Stimulated activated CD8-positive, alpha-beta memory T cell treated with anti-CD3 and anti-CD28 coated beads, Interleukin-12 subunit alpha, Interleukin-12 subunit beta, amount 100 ng/mL, for 1 hour (primary cell): ENCODE data around the gene CAPN11.
A peak's percentile ranks its signal among the peaks of the same experiment; 100 is the strongest.

ENCODE experiments used
- DNase-seq: peaks from one replicate; pipeline ENCODE4 v3.0.0-alpha.2; 2020; ENCODE audit warnings: low read depth

The CAPN11 gene

DNA sequence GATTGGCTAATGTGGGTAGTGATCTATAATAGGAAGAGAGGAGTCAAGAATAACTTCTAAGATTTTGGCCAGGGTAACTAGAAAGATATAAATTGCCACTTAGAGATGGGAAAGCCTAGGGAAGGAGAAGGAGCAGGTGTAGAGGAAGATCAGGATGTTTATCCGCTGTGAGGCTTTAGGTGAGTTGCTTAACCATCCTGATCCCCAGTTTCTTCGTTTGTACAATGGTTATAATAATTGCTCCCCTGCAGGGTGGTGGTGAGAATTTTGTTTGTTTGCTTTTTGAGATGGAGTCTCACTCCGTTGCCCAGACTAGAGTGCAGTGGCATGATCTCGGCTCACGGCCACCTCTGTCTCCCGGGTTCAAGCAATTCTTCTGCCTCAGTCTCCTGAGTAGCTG lies 55.7 kb downstream of the CAPN11 start:
- no peak for DNase-seq

- no peak for DNase-seq
Measured at GRCh38 chr6:44216677-44217331, 58.2 kb downstream of the CAPN11 start, which contains the start of gene MYMX. Gene MYMX (plus strand): TSS chr6:44216926. CDS start chr6:44217472, 546 bp downstream.

DNA sequence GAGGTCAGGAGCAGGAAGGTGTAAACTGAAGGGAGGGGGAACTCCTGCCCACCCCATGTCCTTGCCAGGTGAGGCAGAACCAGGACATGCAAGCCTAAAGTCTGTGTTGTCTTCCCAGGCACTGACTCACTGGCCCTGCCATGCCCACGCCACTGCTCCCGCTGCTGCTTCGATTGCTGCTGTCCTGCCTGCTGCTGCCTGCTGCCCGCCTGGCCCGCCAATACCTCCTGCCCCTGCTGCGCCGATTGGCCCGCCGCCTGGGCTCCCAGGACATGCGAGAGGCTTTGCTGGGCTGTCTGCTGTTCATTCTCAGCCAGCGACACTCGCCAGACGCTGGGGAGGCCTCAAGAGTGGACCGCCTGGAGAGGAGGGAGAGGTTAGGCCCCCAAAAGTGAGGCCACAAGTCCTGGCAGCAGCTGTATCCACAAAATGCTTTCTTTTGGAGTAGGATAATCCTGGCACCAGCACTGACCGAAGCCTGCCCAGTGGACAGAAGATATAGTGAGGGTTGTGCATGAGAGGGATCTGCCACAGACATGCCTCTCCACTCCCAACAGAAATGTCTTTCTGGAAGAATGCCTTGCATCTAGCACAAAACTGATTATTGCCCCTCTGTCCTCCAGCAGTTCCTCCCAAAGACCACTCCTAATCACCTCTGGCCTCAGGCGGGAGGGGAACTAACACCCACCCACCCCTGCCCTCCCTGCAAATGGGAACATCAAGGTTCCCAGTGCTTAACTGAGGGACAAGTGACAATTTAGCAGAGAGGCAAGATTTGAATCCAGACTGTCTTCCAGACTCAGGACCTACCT lies 58.9 kb downstream of the CAPN11 start:
- DNase-seq: no peak

- no peak for DNase-seq
Measured at GRCh38 chr6:44219053-44219814, 60.6 kb downstream of the CAPN11 start.

GRCh38 chr6:44219815-44220784 lies 61.5 kb downstream of the CAPN11 start:
- no peak for DNase-seq

GRCh38 chr6:44220913-44221290 lies 62.3 kb downstream of the CAPN11 start:
- no peak for DNase-seq

DNA sequence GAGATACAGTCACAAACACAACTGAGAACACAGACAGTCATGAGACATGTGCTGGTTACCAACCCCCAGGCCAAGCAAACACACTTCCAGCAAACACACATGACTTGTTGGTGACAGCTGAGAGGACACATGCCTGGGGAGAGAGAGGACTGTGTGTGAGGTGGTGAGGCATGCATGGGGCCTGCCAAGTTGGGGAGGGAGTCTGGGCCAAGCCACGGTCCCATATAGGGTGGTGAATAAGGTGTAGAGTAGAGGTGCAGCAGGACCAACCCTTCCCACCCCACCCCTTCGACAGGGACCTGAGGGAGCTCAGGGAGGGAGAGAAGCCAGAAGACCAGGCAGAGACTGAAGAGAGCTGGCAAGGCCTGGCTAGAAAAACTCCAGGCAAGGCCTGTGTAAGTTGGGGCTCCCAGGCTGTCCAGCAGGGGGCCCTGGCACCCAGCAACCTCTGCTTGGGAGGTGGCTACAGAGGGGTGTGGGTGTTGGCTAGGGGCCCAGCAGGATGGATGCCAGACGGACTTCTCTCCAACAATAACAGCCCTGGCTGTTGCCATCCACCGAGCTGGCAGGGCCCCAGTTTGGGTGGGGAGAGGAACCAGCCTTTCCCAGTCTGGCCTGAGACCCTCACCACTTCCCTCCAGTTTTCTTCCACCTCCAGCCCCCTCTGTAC lies 62.8 kb downstream of the CAPN11 start:
- peak; percentile 45 for DNase-seq

DNA sequence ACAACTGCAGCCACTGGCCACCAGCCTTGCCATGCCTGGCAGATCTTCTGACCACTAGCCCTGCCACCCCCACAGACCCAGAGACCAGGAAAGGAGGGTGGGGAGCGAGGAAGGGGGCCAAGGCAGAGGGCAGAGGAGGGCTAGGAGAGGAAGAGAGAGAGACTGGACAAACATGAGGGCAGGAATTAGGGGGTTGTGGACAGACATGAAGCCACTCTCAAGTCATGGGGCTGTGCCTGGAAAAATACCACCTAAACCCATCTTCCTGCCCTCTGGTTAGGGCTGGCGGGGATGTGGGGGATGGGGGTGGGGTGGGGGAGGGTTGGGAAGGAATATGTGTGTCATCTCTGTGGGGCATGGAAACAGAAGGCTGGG lies 63.3 kb downstream of the CAPN11 start:
- DNase-seq: no peak

DNA sequence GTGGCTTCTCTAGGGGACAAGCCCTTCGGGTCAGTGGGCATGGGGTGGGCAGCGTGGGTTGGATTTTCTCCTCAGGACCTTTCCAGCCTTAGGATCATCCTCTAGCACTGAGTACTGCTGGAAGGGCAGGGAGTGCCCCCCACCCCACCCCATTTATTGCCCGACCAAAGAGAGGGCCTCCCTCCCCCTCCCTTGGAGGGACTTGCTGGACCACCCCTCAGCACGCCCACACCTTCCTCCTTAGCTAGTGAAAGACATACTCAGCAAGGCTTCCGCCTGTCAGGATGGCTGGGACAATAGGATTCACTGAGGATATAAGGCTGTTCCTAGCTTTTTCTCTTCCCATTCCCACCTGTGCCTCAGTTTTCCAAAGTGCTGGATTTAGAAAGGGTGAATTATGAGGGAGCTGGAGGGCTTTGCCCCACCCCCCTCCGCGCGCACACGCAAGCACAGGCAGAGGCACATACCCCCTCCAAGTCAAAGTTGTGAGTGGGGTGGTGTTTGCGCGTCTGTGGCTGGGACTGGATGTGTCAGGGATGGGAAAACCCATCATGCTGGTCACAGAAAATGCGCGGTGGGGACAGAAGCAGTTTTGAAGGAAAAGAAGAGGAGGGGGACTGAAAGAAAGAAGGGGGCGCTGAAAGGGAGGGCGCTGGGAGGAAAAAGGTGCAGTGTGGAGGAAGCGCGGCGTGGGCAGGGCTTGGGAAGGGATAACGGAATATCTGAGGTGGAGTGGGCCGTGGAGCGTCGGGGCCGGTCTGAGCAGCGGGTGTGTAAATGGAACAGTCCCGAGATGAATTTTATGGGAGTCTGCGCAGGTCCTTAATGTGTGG lies 64.1 kb downstream of the CAPN11 start:
- DNase-seq: no peak

DNA sequence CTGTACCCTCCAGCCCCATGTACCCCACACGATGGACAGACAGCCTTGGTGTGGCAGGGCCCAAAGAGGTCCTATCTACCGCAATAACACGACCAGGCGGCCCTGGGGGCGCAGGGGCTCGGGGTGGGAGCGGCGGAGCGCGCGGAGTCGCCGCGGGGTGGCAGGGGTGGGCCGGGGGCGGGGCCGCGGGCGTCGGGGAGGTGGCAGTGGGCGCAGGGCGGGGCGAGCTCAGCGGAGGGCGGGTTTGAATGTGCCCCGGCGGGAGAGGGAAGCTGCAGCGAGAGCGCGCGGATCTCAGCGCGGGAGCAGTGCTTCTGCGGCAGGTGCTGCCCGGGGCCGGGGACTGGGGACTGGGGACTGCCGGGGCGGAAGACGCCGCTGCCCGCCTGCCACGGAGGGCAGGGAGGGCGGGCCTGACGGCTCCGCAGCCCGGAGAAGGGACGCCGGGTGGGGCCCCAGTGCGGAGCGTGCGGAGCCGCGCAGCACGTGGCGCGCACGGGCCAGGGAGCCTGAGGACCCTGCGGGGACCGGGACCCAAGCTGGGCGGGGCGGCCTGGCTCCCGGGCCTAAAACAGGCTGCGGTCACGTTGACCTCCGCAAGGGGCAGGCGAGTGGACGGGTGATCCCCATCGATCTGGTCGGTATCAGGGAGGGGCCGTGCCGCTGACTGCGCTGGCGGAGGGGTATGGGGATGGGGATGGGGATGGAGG lies 64.9 kb downstream of the CAPN11 start, which contains the start of gene SLC29A1:
Gene SLC29A1 (plus strand): TSS at position 277 of the 710 bp plus-strand sequence. CDS start 3,719 bp downstream, outside the sequence.
- DNase-seq: peak; percentile 71

DNA sequence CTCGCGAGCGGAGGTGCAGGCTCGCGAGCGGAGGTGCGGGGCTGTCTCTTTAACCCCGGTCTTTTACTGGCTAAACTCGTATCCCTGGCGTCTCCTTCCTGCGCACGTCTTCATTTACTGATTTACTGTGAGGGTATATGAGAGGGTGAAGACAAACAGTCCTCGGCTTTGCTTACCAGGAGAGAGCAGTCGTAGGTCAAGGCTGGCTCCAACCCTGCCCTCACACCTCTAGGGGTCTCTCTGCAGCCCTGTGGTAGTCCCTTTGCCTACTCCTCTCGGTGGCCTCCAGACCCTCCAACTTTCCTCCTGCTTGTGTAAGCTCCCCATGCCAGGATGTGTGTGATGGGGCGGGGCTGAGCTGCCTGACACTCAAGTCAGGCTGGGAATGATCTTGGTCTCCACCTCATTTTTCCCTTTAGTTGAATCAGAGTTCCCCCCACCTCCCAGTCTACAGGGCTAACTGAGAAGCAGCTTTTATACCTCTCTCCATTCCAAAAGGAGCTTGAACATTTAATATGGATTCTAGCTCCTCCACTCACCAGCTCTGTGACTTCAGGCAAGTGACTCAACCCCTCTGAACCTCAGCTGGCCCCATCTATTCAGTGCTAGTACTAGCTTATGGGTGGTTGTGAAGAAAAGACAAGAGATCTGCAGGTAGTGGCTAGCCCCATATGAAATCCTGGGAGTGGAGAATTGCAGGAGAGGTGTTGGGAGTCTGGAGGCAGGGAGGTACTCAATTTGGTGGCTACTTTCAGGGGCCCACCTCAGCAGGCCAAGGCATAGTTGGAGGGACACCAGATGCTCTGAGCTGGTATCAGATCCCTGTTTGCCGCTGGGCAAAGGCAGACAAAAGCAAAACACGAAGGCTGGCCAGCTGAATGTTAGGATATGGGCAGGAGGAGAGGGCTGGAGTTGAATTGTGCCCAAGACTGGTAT lies 65.7 kb downstream of the CAPN11 start:
- no peak for DNase-seq

DNA sequence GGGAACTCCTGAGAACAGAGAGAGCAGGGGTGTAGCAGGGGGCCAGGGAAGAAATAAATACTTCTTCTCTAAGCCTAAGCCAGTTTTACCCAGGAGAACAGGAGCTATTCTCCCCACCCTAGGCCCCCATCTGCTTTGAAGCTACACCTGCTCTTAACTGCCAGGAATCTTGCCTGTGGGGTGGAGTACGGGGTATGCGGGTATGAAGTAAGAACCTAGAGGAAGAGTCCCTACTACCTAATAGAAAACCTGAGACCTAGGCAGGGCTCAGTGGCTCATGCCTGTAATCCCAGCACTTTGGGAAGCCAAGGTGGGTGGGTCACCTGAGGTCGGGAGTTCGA lies 66.3 kb downstream of the CAPN11 start:
- no peak for DNase-seq

- DNase-seq: no peak
Measured at GRCh38 chr6:44225579-44226325, 67.1 kb downstream of the CAPN11 start.

GRCh38 chr6:44226368-44227147 lies 67.9 kb downstream of the CAPN11 start:
- no peak for DNase-seq

DNA sequence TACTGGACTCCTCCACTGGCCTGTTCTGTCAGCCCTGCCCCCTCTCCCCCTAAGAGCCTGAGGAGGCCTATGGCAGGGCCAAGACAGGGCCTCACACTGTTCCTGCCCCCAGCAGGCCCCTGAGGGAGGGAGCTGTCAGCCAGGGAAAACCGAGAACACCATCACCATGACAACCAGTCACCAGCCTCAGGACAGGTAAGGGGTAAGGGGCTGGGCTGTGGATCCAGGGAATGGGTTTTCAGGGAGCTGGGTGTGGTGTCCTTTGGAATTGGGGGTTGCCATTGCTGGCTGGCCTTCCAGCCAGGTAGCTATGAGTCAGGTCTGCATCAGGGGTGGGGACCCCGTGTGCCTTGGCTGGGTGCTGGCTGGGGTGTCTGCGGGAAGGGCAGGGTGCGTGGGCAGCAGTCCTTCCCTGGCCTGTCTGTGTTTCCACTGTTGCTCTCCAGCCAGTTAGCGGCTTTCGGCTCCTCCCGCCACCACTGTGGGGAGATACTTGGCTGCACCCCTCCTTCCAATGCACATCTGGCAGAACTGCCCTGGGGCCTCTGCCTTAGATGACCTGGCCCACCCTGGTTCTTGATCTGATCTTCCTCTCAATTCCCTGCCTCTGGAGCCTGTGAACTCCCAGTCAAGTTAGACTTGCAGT lies 68.7 kb downstream of the CAPN11 start:
- DNase-seq: no peak

GRCh38 chr6:44228031-44228430 lies 69.4 kb downstream of the CAPN11 start:
- DNase-seq: no peak
